NOMO-1 treated with DMSO at 0.1 percent for 48 hours (cell line): ENCODE measurements around the gene IL4.

Experiments used
- DNase-seq: peaks from one replicate; lab custom pipeline; 2025; ENCODE audit not compliant: unreplicated experiment; lab: John Stamatoyannopoulos, UW

IL4 gene

DNA sequence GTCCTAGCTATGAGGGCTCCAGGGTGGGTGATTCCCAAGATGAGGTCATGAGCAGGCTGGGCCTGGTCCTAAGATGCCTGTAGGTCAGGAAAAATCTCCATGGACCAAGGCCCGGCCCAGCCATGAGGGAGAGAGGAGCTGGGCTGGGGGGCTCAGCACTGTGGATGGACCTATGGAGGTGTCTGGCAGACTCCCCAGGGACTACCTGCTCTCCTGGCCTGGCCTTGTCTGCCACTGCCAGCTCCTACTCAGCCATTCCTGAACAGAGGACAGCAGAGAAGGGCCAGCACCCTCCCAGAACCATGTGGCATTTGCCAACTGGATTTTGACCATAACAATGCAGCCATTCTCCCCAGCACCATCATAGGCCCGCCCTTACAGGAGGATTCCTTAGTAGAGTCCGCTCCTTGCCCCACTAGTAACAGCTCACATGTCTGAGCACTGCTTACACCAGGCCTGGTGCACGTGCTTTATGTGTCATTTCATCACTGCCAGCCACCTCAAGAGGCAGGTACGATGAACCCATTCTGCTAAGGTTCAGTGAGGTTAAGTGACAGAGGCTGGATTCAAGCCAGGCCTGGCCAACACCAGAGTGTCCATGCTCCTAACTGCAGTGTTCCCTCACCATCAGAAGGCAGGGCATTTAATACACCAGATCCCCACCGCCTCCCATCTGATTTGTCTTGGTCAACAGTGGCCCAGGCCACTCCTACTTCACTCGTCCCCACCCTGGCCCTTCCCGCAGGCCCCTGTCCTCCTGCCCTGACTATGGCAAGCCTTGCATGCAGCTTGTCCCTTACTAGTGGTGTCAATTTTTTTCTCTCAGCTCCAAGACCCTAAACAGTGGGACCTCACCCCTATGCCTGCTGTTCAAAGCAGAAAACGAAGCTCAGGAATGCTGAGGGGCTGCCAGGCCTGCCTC lies 15.1 kb upstream of the IL4 start:
- no peak for DNase-seq

DNA sequence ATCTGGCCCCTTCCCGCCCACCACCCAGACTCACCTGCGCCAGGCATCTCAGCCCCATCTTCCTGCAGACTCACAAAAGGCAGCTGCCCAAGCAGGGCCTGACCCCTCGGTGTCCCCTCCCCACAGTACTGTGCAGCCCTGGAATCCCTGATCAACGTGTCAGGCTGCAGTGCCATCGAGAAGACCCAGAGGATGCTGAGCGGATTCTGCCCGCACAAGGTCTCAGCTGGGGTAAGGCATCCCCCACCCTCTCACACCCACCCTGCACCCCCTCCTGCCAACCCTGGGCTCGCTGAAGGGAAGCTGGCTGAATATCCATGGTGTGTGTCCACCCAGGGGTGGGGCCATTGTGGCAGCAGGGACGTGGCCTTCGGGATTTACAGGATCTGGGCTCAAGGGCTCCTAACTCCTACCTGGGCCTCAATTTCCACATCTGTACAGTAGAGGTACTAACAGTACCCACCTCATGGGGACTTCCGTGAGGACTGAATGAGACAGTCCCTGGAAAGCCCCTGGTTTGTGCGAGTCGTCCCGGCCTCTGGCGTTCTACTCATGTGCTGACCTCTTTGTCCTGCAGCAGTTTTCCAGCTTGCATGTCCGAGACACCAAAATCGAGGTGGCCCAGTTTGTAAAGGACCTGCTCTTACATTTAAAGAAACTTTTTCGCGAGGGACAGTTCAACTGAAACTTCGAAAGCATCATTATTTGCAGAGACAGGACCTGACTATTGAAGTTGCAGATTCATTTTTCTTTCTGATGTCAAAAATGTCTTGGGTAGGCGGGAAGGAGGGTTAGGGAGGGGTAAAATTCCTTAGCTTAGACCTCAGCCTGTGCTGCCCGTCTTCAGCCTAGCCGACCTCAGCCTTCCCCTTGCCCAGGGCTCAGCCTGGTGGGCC lies 13.9 kb upstream of the IL4 start:
- no peak for DNase-seq

GRCh38 chr5:132661231-132662003 lies 12.4 kb upstream of the IL4 start:
- DNase-seq = no peak

DNA sequence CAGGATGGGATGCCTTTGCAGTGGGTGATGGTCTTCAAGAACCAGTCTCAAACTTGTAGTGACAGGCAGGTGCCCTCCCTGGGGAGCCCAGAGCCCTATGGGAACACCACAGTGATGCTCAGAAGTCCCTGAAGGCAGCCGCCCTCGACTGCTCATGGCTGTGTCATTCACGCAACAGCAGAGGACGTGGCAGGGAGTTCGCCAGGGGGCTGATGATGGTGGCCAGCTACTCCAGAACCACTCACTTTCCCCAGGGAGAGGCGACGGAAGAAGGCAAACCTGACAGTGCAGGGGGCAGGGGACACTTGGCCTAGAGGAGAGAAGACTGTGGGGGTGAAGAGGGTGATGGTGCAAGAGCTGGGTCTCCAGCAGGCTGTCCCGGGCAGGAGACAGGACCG lies 11.8 kb upstream of the IL4 start:
- no peak for DNase-seq

DNA sequence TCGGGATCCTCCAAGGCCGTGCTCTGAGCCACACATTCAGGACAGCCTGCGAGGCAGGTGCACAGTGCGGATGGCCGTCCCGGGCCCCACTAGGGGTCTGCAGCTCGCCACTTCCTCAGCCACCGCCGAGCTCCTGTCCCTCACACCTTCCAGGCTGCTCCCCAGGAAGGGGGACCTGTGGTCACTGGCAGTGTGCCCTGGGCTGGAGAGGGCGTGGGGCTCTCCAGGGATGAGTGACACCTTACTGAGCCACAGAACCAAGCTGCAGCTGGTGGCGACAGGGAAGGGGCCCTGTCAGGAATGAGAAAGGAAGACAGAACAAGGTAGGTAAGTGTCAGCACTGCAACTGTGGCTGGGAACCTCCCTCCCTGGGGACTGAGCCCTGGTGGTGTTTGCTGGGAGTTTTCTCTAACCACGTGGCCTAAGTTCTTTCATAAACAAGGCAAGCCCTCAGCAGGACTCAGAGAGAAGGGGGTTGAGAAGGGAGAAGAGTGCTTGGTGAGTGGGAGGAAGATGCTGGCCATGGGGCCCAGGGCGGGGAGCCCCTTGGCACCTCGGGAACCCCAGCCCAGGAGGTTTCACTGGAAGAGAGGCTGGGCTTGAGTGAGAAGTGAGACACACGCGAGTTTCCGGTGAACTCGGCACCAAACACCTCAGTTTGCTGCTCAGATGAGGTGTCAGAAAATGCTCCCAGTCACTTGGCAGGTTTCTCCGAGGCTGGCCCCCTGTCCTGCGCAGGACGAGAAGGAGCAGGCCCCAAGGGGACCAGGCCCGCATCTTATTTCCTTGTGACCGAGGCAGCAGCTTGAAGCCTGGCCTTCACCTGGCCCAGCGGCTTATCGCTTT lies 10.6 kb upstream of the IL4 start:
- no peak for DNase-seq

GRCh38 chr5:132663771-132664695 lies 9.8 kb upstream of the IL4 start:
- no peak for DNase-seq

DNA sequence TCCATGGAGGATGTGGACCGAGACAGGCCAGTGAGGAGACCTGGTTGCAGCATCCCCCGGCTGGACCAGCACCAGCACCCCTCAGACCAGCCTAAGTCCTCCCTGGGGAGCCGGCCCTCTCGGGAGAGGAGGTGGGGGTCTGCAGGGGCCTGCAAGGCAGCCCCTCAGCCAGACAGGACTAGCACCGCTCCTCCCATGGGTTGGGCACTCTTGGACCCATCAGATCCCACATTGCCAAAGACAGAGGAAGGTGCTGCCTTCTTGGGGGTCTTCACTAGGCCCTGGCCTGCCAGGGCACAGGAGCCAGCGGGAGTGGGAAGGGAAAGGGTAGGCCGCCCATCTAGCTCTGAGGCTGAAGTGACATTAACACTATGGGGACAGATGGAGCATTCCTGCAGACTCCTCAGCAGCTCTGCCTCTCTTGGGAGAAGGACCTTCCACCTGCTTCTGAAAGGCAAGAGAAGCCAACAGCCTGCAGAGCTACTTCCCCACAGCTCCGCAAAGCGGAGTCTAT lies 9.0 kb upstream of the IL4 start:
- no peak for DNase-seq

DNA sequence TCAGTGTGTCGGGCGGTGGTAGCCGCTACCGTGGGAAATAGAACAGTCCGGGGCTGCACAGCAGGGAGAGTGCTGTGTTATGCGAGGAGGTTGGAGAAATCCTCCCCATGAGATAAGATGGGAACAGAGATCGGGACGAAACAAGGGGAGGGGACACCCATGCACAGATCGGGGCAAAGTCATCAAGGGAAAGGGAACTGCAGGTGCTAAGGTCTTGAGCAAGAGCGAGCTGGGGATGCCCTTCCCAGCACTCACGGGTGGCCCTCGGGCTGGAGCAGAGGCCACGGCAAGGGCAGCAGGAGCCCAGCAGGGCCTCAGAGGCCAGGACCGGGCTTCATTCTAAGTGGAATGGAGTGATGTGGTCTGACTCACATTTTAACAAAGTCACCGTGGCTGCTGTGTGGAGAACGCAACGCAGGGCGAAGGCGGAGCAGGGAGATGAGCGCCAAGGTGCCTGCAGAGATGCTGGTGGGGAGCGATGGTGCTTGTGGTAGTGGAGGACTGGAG lies 8.2 kb upstream of the IL4 start:
- no peak for DNase-seq

GRCh38 chr5:132666310-132667123 lies 7.3 kb upstream of the IL4 start:
- no peak for DNase-seq

GRCh38 chr5:132667309-132667708 lies 6.5 kb upstream of the IL4 start:
- no peak for DNase-seq

DNA sequence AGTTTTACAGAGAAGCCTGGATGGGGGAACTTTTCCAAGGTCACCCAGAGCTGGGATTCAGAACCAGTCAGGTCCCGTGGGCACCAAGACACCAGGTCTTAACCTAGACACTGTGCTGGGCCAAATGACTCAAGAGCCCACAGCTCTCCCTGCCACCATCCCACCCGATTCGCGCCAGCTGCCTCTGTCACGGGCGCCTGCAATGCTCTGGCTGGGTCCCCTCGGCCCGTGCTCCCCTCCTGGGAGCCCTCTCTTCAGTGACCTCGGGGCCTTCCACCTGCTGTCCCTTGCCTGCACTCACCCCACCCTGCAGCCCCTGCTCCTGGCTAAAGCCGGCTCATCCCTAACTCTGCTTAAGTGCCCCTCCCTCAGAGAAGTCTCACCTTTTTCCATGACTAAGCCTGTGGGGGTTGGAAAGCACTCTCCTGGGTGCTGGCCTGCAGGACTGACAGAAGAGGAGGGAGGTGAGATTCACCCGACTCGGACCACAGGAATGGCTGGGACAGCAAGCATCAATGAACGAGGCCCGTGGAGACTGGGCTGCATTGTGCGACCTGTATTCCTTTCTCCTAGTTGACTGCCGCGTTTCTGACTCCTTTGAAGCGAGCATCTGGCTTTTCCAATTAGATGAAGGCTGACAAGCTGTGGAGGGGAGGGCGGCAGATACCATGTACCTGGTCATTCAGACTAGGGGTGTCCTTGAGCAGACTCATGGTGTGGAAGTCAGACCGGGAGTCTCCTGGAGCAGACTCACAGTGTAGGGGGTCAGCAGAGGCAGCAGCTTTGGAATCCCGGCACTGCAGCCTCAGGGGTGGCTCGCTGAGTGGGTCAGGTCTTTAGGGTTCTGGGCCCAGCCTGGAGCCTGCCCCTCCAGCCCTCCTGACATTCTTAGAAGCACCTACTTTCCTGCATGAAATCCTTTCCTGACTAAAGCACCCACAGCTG lies 5.8 kb upstream of the IL4 start:
- no peak for DNase-seq

DNA sequence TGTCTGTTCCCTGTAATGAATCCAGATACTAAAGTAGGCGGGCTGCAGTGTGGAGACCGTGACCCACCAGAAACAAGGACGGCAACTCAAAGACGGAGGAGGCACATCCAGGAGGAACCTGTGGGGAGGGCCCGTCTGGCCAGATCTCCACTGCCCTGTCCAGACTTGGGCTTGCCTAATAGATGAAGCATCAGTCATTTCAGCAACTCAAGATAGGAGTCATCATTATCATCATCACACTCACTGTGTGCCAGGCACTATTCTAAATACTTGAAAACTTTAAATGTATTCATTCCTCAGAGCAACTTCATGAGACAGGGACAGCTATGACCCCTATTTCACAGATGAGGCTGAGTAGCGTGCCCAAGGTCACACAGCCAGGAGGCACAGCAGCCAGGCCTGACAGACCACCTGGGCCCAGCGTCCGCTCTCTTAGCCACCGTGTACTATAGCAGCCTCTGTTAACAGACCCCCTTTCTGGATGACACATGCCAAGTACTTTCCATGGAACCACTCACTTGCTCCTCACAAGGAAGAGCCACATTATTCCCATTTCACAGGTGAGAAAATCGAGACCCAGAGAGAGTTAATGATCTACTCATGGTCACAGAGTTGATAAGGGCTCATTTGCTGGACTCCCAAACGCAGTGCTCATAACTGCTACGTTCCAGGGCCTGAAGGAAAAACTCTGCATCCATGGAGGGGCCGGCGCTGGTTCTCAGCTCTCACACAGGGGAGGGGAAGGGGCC lies 4.9 kb upstream of the IL4 start:
- DNase-seq = no peak

DNA sequence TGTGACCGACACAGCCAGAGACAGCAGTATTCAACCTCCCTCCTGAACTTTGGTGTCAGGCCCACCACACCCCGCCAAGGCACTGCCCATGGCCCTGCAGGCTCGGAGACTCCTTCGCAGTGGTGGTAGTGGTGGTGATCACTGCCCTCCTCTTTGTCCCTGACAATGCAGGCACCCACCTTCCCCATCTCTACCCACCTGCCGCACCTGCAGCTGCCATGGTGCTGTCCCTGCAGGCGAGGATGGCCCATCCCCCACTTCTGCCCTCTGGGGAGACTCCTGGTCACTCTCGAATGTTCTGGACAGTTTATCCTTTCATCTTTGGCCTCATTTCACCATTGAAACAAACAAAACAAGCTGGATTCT lies 4.4 kb upstream of the IL4 start:
- DNase-seq = no peak

DNA sequence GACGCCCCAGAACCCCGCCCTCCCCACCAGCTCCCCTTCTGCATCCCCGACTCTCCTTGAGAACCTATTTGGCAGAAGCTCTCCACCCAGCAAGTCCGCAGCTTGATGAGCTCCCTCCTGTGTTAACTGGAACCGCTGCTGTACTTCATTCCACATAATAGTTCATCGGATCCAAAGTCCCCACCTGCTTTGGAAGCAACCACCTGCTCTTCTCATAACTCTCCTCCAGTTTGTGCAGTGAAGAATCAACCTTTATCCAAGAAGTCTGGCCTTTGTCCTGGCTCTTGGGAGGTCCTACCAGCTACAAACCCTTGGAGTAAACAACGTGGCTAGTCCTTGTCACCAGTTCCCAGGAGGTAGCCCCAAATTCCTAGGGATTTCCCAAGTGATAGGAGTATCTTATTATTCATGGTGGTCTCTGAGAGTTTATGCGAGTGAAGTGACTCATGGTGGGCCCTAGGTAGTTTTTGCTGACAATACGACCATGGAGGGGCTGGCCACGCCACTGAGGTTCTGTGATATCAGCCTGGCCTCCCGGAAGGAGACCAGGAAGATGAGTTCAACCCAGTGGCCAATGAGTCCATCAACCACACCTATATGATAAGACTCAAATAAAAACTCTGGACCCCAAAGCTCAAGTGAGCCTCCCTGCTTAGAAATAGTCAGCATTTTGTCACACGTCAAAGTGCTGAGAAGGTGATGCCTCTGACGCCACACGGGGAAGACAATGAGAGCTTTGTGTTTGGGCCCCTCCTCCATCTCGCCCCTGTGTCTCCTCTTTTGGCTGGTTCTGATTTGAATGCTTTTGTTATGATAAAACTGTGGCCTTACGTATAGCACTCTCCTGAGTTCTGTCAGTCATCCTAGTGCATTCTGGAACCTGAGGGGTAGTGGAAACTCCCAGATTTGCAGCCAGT lies 3.6 kb upstream of the IL4 start:
- no peak for DNase-seq

GRCh38 chr5:132671000-132671399 lies 2.8 kb upstream of the IL4 start:
- DNase-seq = no peak
